ENCODE data around the gene NDUFA1.
"Not testable (repeated sequence)": the region's sequence is repeated elsewhere in the genome, so short reads cannot be mapped to it uniquely, and the experiment has no call there.

NDUFA1 gene

DNA sequence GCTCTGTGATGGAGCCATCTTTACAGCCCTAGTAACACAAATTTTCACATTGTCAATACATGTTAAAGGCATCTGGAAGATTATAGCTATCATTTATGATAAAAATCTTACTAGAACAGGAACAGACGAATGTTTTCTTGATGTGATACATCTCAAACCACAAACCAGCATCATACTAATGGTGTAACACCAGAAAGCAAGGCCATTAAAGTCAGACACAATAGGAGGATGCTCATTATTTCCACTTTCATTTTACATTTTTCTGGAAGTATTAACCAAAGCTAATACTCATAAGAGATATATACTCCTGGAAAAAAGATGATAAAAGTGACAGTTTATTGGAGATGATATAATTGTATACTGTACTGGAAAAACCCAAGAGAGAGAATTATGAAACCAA is 29.3 kb downstream of the NDUFA1 start:
- DNase-seq (ENCODE audit: low spot score): no peak

DNA sequence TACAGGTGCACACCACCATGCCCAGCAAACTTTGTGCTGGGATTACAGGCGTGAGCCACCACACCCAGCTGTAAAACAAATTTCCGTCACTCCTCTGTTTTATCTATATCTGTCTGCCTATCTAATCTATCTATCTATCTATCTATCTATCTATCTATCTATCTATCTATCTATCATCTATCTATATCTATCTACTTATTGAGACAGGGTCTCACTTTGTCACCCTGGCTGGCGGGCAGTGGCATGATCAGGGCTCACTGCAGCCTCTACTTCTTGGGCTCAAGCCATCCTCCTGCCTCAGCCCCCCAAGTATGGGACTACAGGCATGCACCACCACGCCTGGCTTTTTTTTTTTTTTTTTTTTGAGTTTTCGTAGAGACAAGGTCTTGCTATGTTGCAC is 44.7 kb downstream of the NDUFA1 start:
- no peak for DNase-seq (ENCODE audit: low spot score)

DNA sequence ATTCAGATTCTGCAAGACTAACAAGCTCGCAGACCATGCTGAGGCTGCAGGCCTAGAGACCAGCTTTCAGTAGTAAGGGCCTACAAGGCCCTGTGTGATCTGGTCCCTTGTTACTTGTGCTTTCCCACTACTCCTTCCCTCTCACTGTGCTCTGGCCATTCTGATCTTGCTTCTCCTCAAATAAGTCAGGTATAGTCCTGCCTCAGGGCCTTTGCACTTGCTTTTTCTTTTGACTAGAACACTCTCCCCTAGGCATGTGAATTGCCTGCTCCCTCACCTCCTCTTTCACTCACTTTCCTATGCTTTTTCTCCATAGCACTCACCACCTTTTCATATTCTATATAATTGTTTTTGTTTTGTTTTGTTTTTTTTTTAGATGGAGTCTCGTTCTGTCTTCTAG is 46.2 kb downstream of the NDUFA1 start:
- DNase-seq (ENCODE audit: low spot score): no peak

DNA sequence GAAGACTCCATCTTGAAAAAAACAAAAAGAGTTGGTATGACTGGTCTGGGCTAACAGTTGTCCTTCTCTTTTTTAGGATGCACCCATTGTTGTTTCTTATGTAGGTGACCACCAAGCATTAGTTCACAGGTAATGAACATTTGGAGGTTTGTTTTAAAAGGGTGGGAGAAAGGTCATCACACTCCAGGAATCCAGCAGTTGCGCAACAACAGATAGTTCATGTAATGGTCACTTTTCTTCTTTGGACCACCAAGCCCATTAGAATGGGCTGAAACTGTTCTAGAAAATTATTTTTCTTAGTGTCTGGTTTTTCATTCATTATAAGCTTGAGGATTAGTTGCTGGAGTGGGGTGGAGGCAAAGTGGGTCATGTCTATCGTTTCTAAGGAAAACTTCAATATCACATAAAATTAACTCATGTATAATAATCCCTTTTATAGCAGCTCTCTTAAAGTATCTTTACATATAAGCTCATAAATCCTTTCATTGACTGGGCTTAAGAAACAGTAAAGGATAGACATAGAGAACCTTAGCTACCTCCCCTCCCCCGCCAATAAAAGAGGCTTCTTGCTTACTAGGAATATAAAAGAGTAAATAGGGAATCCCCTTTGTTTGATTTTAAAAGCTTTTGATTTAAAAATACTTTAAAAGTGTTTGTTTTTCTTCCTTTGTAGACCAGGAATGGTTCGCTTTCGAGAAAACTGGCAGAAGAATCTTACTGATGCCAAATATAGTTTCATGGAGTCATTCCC is 48.4 kb downstream of the NDUFA1 start:
- DNase-seq (ENCODE audit: low spot score): no peak

DNA sequence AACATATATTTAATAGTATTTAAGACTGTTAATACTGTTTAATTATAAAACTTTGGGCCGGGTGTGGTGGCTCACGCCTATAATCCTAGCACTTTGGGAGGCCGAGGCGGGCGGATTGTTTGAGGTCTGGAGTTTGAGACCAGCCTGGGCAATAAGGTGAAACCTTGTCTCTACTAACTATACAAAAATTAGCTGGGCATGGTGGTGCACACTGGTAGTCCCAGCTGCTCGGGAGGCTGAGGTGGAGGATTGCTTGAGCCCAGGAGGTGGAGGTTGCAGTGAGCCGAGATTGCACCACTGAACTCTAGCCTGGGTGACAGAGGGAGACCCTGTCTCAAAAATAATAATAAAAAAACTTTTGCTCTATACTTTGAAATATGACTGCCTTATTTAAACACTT is 50.8 kb downstream of the NDUFA1 start:
- DNase-seq (ENCODE audit: low spot score): not testable (repeated sequence)

Measured in CD4-positive, alpha-beta T cell treated with Interleukin-6 at 100 ng/mL for 8 hours (primary cell).